Activated CD8-positive, alpha-beta memory T cell treated with anti-CD3 and anti-CD28 coated beads, Interleukin-2, amount 10 ng/mL, durations not matched to agents 7 days and 5 days (primary cell): ENCODE measurements around the gene RAD51D. TPM values are rescaled to one million over a fixed set of nuclear protein-coding genes. Genes with fewer than 3 reads are reported as not detected.
A peak's percentile ranks its signal among the peaks of the same experiment; 100 is the strongest.

Experiments
- ATAC-seq: fragments of 150-1000 bp; cut with Tn5 transposase; one replicate; pipeline ENCODE4 v1.10.0; 2021; ENCODE audit warnings: moderate library complexity
- CTCF ChIA-PET: fragments of 350-600 bp; sonication (Branson Sonifier 250); formaldehyde crosslinking; loops from one replicate; lab custom pipeline; 2021; ENCODE audit warnings: antibody characterized with exemption; lab: Charles Lee
- DNase-seq: peaks from one replicate; pipeline ENCODE4 v3.0.0-alpha.2; 2020
- H3K27ac Mint-ChIP-seq: one replicate; pipeline ENCODE4 v1.8.0; 2021; ENCODE audit warnings: mild to moderate bottlenecking, mixed read lengths
- H3K27me3 Mint-ChIP-seq: one replicate; pipeline ENCODE4 v1.8.0; 2021; ENCODE audit warnings: mixed read lengths
- H3K36me3 Mint-ChIP-seq: one replicate; pipeline ENCODE4 v1.8.0; 2021; ENCODE audit warnings: mild to moderate bottlenecking, mixed read lengths
- H3K4me1 Mint-ChIP-seq: one replicate; pipeline ENCODE4 v1.8.0; 2021; ENCODE audit warnings: mixed read lengths
- H3K4me3 Mint-ChIP-seq: one replicate; pipeline ENCODE4 v1.8.0; 2021; ENCODE audit warnings: mild to moderate bottlenecking, moderate library complexity, mixed read lengths
- H3K9me3 Mint-ChIP-seq: one replicate; pipeline ENCODE4 v1.8.0; 2022; ENCODE audit warnings: low read depth, mixed read lengths
- total RNA-seq, 2 experiments: library from RNA; stranded (reverse); gene quantifications; one replicate each; pipeline ENCODE4 v1.2.3, GENCODE V29; 2021

RAD51D gene
- total RNA-seq, 2 experiments from 2014 or later = 34.0 to 43.0 TPM

DNA sequence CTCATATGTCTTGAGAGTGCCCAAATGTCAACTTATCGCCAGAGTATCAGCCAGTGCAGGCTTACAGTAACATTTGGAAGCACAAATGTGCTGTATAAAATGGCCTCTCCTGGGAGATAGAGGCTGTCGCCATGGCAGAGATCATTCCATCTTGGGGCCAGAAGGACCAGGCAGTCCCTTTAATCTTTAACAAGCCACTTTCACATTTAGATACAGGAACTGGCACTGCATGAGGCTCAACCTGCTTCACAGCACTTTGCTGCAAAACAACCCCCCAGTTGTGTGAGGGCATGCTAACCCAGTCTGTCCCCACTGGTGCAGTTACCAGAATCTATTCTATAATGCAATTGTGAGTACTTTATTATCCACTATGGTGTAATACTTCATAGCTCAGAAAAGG, 51.4 kb downstream of the RAD51D start:
- DNase-seq = no peak
- Mint-ChIP-seq H3K27ac (peak overlapping the region; percentile 33), H3K36me3 (peaks cover 35% of the 10 kb centered on the region), H3K4me3 (no peak overlapping the region), H3K9me3 (no peaks in the 10 kb centered on the region), H3K4me1 (peaks cover 73% of the 10 kb centered on the region), H3K27me3 (no peaks in the 10 kb centered on the region)
- no peak for ATAC-seq
- CTCF ChIA-PET = interaction anchor here (1.0 to 1.8 kb wide), 4 partner anchors 12 to 21 kb away, joined by 3 to 6 read pairs (median 5); no protein-coding TSS in a partner anchor

DNA sequence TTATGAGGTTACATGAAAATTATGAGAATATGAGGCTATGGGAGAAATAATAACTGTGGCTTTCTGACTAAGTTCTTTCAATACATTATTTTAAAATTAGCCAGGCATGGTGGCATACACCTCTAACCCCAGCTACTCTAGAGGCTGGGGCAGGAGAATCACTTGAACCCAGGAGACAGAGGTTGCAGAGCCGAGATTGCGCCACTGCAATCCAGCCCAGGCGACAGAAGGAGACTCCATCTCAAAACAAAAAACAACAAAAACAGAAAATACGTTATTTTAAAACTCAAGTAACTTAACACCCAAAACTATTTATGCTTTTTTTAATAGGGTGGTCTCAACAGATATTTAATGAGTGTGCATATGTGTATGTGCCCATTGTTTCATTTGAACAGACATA, 53.8 kb downstream of the RAD51D start:
- Mint-ChIP-seq H3K9me3 (no peaks in the 10 kb centered on the region), H3K36me3 (peaks cover 34% of the 10 kb centered on the region), H3K4me3 (no peak overlapping the region), H3K27me3 (no peaks in the 10 kb centered on the region), H3K27ac (peak overlapping the region; percentile 38), H3K4me1 (peaks cover 72% of the 10 kb centered on the region)
- CTCF ChIA-PET = interaction anchor here (0.7 to 4.8 kb wide), 7 partner anchors 8 to 85 kb away, joined by 3 to 46 read pairs (median 3); no protein-coding TSS in a partner anchor
- ATAC-seq = no peak
- DNase-seq = no peak

DNA sequence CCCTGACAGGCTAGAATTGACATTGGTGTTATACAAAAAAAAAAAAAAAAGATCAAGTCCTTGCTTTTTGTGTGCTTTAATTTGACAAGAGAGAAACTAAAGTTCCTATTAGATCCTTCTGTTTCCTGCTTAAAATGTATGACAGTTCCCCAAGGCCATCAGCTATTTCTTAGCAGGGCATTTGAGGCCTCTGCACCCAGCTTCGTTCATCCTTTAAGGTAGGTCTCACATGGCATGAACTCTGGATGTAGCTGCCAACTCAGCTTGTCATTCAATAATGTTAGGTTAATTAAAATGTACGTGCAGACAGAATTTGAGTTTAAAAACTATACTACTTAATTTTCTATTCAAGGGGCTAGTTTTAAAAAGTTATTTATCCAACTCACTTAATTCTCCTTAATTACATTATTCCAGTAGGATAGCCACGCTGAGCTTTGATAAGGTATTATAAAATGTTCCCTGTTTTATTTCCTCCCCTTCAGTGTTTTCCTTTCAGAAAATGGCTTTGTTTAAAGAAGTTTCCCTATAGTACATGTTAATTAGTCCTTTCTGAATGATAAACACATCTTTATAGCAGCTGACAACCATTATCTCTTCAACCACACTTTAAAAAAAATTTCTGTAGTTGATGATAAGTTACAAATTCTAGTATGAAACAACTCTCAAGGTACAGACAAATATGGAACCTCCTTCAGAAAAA, 55.0 kb downstream of the RAD51D start:
- Mint-ChIP-seq H3K36me3 (peaks cover 41% of the 10 kb centered on the region), H3K4me3 (no peak overlapping the region), H3K9me3 (peaks cover under 1% of the 10 kb centered on the region), H3K27me3 (no peaks in the 10 kb centered on the region), H3K4me1 (peaks cover 71% of the 10 kb centered on the region), H3K27ac (peak overlapping the region; percentile 91)
- ATAC-seq (no peak), DNase-seq (no peak)
- CTCF ChIA-PET = interaction anchor here (0.7 to 4.8 kb wide), 18 partner anchors 9 to 161 kb away, joined by 3 to 46 read pairs (median 6); no protein-coding TSS in a partner anchor

DNA sequence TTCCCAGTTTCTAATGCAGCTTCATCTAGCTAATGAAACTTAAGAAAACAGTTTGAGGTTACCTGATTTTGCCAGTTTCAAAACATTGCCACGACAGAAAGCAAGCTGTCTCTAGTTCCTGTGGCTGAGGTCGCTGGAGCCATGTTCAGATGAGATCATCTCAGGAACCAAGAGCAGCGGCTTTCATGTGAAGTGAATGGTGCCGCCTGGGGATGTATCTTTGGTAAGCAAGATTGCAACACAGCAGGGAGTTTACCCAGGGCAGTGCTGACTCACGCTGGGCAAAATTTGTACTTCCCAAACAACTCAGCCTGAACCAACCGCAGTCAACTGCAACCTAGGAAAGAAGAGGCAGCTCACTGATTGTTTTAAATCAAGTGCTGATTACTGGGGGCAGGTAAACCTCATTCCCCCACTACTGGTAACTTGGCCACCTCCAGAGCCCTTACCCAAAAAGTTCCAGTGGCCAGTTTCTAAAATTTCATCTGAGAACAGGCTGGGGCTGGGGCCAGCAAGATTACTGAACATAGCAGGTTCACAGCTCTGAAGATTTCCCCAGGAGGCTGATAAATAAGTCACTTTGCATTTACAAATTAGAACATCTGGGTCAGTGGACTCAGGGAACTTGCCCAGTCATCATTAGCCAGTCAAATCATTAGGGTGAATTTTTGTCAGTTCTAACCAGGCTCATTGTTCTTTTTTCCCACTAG, 56.0 kb downstream of the RAD51D start, which contains the start of gene RFFL:
RFFL (minus strand) TSS at position 194 of the 710 bp plus-strand sequence. CDS start 37,154 bp downstream, outside the sequence.
- Mint-ChIP-seq H3K27me3 (no peaks in the 10 kb centered on the region), H3K4me3 (peak within 1 kb of the TSS; percentile 54), H3K27ac (peak within 1 kb of the TSS; percentile 91), H3K9me3 (peaks cover 4% of the 10 kb centered on the region), H3K4me1 (peaks cover 62% of the 10 kb centered on the region), H3K36me3 (peaks cover 46% of the 10 kb centered on the region)
- DNase-seq (peak; percentile 96), ATAC-seq (peak; percentile 96)
- CTCF ChIA-PET = interaction anchor here (0.5 to 4.8 kb wide), 22 partner anchors 10 to 99 kb away, joined by 3 to 46 read pairs (median 4); no protein-coding TSS in a partner anchor

DNA sequence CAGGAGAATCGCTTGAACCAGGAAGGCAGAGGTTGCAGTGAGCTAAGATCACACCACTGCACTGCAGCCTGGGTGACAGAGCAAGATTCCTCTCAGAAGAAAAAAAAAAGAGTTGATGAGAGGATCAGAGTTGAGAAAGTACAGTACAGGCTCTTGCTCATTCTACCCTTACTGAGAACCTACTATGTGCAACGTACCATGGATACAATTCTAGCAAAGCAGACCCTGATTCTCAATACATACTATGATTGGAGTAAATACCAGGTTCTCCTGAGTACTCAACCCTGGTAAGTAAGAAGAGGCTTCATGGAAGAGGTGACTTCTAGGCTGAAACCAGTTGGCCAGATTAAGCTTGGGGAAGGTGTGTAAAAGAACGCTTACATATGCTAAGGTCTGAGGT, 57.4 kb downstream of the RAD51D start:
- Mint-ChIP-seq H3K27me3 (no peaks in the 10 kb centered on the region), H3K4me1 (peaks cover 55% of the 10 kb centered on the region), H3K27ac (peak overlapping the region; percentile 91), H3K36me3 (peaks cover 54% of the 10 kb centered on the region), H3K4me3 (peak overlapping the region; percentile 54), H3K9me3 (peaks cover 4% of the 10 kb centered on the region)
- CTCF ChIA-PET = interaction anchor here (0.5 to 4.8 kb wide), 6 partner anchors 12 to 71 kb away, joined by 3 to 46 read pairs (median 18); no protein-coding TSS in a partner anchor
- ATAC-seq (no peak), DNase-seq (no peak)

DNA sequence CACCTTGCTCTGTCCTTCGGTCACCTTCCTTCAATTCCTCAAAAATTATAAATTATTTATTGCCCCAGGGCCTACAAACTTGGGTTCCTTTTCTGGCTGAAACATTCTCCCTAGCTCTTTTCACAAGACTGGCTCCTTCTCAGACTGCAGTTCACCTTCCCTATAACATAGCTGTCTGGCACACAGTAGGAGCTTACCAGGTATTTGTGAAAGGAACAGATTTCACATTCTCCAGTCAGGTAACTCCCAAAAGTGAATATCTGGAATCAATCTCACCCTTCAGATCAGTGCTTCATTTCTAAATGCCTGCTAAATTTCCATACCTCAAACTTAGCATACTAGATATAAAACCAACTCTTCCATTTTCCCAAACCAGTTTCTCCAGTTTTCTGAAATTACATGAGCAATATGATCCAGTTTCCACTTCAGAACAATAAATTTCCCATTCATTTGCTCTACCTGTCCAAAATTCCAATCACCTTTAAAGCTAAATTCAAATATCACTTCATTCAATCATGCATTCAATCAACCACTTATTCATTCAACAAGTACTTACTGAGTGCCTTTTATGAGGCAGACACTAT, 62.2 kb downstream of the RAD51D start:
- CTCF ChIA-PET = interaction anchor here (1.4 kb wide), 1 partner anchor 29 kb away, joined by 3 read pairs; no protein-coding TSS in a partner anchor
- Mint-ChIP-seq H3K9me3 (peaks cover 4% of the 10 kb centered on the region), H3K27ac (no peak overlapping the region), H3K4me3 (no peak overlapping the region), H3K4me1 (peaks cover 31% of the 10 kb centered on the region), H3K27me3 (no peaks in the 10 kb centered on the region), H3K36me3 (peaks cover 52% of the 10 kb centered on the region)
- ATAC-seq = no peak
- no peak for DNase-seq

DNA sequence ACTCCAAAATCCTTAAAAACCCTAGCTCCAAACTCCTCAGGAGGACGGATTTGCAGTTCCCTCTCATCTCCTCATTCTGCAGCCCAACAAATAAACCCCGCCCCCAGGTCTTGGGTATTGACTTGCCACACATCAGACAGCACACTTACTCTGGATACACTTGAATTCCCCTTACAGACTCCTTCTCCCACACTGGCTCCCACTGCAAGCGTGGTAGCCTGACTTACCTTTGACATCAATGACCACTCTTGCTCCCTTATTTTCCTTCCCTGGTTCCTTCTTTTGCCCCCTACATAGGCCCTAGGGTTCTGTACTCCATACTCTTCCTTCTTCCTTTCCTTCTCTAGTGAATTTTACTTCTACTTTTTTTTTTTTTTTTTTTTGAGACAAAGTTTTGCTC, 63.6 kb downstream of the RAD51D start:
- no peak overlapping the region for H3K4me3 Mint-ChIP-seq
- peaks cover 38% of the 10 kb centered on the region for H3K4me1 Mint-ChIP-seq

DNA sequence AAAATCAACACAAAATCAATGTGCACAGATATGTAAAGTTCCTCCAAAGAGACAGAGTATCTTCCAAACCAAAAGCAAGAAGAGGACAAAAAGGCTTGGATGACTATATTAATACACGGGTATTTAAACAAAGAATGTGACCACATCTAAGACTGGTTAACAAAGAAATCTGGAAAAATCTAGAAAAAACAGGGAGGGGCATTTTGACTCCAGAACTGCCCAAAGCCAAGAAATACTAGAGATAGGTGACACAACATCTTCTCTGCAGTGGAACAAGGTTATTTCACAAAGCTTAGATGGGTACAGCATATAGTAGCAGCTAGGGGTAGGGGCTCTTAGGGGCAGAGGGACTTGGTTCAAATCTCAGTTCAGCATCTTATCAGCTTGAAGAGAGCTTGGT, 66.5 kb downstream of the RAD51D start:
- ATAC-seq (no peak), DNase-seq (no peak)
- peaks cover 32% of the 10 kb centered on the region for H3K36me3 Mint-ChIP-seq
- H3K27ac Mint-ChIP-seq = peak overlapping the region; percentile 9
- CTCF ChIA-PET = interaction anchor here (1.8 to 3.2 kb wide), 3 partner anchors 11 to 37 kb away, joined by 6 to 9 read pairs (median 6); partner anchors contain the start of gene RFFL
- H3K4me3 Mint-ChIP-seq = no peak overlapping the region
- H3K4me1 Mint-ChIP-seq = peaks cover 52% of the 10 kb centered on the region
- H3K9me3 Mint-ChIP-seq = no peaks in the 10 kb centered on the region
- no peaks in the 10 kb centered on the region for H3K27me3 Mint-ChIP-seq

More for the DNA sequence above, 63.6 kb downstream of the RAD51D start:
- peaks cover 44% of the 10 kb centered on the region for H3K36me3 Mint-ChIP-seq
- H3K9me3 Mint-ChIP-seq = peaks cover 4% of the 10 kb centered on the region
- no peak for DNase-seq
- no peak for ATAC-seq
- no peak overlapping the region for H3K27ac Mint-ChIP-seq
- H3K27me3 Mint-ChIP-seq = no peaks in the 10 kb centered on the region
- CTCF ChIA-PET = interaction anchor here (1.2 kb wide), 1 partner anchor 10 kb away, joined by 3 read pairs; no protein-coding TSS in a partner anchor

DNA sequence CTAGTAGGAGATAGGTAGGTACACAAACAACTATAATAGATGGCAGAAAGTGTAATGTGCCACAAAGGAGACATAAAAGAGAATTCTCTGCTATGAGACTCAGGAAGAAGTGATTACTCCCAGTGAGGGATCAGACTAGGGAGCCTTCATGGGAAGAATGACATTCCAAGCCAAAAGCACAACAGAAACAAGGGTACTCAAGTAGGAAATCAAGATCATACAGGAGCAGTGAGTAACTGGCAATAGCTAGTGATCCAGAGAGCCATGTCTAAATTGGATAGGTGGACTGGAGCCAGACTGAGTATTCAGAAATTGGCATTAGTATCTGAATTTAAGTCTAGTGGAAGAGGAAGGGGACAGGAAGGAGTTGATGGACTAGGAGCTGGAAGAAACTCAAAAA, 66.9 kb downstream of the RAD51D start:
- Mint-ChIP-seq H3K9me3 (no peaks in the 10 kb centered on the region), H3K27me3 (no peaks in the 10 kb centered on the region), H3K27ac (no peak overlapping the region), H3K36me3 (peaks cover 28% of the 10 kb centered on the region), H3K4me1 (peaks cover 52% of the 10 kb centered on the region), H3K4me3 (no peak overlapping the region)
- DNase-seq = no peak
- no peak for ATAC-seq
- CTCF ChIA-PET = interaction anchor here (1.8 to 3.2 kb wide), 3 partner anchors 11 to 37 kb away, joined by 6 to 9 read pairs (median 6); partner anchors contain the start of gene RFFL

DNA sequence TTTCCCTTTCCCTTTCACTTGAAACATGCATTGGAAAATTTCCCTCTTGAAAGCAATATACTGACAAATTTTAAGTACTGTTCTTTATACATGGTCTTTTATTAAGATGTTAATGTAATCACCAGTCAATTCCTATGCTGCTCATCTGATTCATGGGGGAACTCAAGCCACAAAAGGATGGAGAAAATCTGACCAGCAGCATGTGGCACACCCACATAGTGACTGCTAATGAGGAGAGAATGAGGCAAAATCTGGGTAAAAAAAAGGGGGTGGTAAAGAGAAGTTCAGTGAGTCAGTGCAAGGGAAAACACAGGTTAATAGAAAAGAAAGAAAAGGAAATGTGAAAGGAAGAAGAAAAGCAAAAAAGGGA, 67.4 kb downstream of the RAD51D start:
- peak overlapping the region; percentile 70 for H3K4me3 Mint-ChIP-seq
- H3K36me3 Mint-ChIP-seq = peaks cover 23% of the 10 kb centered on the region
- no peak for DNase-seq
- no peaks in the 10 kb centered on the region for H3K9me3 Mint-ChIP-seq
- H3K27me3 Mint-ChIP-seq = no peaks in the 10 kb centered on the region
- CTCF ChIA-PET = interaction anchor here (1.6 to 2.3 kb wide), 3 partner anchors 12 to 37 kb away, joined by 4 to 6 read pairs (median 6); partner anchors contain the start of gene RFFL
- no peak for ATAC-seq
- peak overlapping the region; percentile 99 for H3K27ac Mint-ChIP-seq
- peaks cover 50% of the 10 kb centered on the region for H3K4me1 Mint-ChIP-seq

DNA sequence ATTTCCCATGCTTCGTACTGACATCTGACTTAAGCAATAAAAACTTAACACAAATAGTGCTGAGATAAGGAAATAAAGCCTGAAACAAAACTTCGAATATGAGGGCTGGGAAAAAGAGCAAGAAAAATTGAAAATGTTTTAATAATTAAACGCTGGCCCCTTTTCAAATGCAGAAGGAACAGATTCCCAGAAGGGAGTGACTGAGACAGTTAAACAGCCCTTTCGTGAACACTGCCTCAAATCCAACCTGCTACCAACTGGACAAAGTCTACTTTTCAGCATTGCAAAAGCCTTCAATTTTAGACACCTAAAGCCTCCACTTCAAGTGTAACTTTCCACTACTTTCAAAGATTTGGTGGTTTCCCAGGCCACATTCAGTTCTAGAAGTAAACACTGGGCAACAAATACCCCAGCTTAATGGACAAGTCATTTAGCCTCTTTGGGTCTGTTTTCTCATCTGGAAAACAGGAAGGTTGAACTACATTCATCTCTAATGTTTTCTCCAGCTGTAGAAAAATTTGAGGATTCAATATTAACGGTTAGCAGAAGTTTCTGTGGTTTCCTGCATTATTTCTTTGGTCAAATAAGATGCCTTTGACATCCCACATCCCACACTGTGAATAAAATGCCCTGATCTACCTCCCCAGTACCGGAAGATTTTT, 68.0 kb downstream of the RAD51D start:
- Mint-ChIP-seq H3K4me3 (peak overlapping the region; percentile 70), H3K27ac (peak overlapping the region; percentile 99), H3K36me3 (peaks cover 23% of the 10 kb centered on the region), H3K4me1 (peaks cover 55% of the 10 kb centered on the region), H3K27me3 (no peaks in the 10 kb centered on the region), H3K9me3 (no peaks in the 10 kb centered on the region)
- ATAC-seq (peak; percentile 25), DNase-seq (no peak)
- CTCF ChIA-PET = interaction anchor here (0.6 to 1.6 kb wide), 4 partner anchors 12 to 55 kb away, joined by 3 to 4 read pairs (median 3); no protein-coding TSS in a partner anchor

DNA sequence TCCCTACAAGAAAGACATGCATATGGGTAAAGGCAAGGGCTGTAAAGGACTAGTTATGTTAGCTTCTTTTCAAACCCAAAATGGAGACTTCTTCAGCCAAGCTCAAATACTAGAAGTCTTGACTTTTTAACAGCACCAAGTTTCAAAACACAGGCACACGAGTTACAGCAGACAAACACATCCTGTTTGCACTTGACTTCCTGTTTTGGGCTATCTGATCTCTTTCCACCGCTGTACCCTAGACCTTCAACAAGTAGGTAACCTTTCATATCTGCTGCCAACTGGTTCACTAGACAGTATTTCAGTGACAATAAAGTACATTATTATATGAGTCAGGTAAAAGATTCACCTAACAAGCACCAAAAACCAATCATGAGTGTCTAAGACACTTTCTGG, 68.5 kb downstream of the RAD51D start:
- Mint-ChIP-seq H3K27ac (peak overlapping the region; percentile 99), H3K36me3 (peaks cover 21% of the 10 kb centered on the region), H3K27me3 (no peaks in the 10 kb centered on the region), H3K4me1 (peaks cover 58% of the 10 kb centered on the region), H3K9me3 (no peaks in the 10 kb centered on the region), H3K4me3 (peak overlapping the region; percentile 70)
- DNase-seq (peak; percentile 66), ATAC-seq (peak; percentile 74)
- CTCF ChIA-PET = interaction anchor here (0.6 to 1.6 kb wide), 4 partner anchors 13 to 54 kb away, joined by 3 to 4 read pairs (median 3); no protein-coding TSS in a partner anchor
